SK-N-DZ (cell line): Measurements from ENCODE around the gene ZNF480.
"Not testable (repeated sequence)": the region's sequence is repeated elsewhere in the genome, so short reads cannot be mapped to it uniquely, and the experiment has no call there.

ENCODE experiments used
- DNase-seq: peaks from one replicate; pipeline ENCODE4 v3.0.0-alpha.2; 2015; ENCODE audit warnings: low spot score
- small RNA-seq, 2 experiments: library from RNA; depleted of rRNA; stranded (forward); fragments of <200 nt; gene quantifications; one replicate each; pipeline ENCODE3, GENCODE V24; 2014

Gene ZNF480

GRCh38 chr19:52336791-52337381 is 39.9 kb downstream of the ZNF480 start:
- DNase-seq: peak; percentile 7

GRCh38 chr19:52339022-52339421 is 42.1 kb downstream of the ZNF480 start:
- DNase-seq: not testable (repeated sequence)

GRCh38 chr19:52343548-52343947 is 46.6 kb downstream of the ZNF480 start:
- peak; percentile 58 for DNase-seq

GRCh38 chr19:52345162-52345561 is 48.2 kb downstream of the ZNF480 start:
- no peak for DNase-seq

GRCh38 chr19:52351512-52351911 is 54.5 kb downstream of the ZNF480 start:
- no peak for DNase-seq

GRCh38 chr19:52366414-52366824 is 69.5 kb downstream of the ZNF480 start:
- DNase-seq: no peak

- peak; percentile 90 for DNase-seq
Measured at GRCh38 chr19:52369559-52370340, 72.8 kb downstream of the ZNF480 start, which contains the start of gene ZNF880. ZNF880 (plus strand) TSS chr19:52369923; CDS start chr19:52369966, 43 bp downstream.

- DNase-seq: no peak
Measured at GRCh38 chr19:52370341-52370710, 73.4 kb downstream of the ZNF480 start.

Small RNA genes within 50 kb of the gene (small RNA-seq; reads per million reads assigned to genes)
- gene MIR643: 0 to 0.22 reads per million in 2 experiments
- 0 reads per million in 2 experiments for gene RF00019
